ENCODE measurements around the gene PLPPR3.

Gene PLPPR3

DNA sequence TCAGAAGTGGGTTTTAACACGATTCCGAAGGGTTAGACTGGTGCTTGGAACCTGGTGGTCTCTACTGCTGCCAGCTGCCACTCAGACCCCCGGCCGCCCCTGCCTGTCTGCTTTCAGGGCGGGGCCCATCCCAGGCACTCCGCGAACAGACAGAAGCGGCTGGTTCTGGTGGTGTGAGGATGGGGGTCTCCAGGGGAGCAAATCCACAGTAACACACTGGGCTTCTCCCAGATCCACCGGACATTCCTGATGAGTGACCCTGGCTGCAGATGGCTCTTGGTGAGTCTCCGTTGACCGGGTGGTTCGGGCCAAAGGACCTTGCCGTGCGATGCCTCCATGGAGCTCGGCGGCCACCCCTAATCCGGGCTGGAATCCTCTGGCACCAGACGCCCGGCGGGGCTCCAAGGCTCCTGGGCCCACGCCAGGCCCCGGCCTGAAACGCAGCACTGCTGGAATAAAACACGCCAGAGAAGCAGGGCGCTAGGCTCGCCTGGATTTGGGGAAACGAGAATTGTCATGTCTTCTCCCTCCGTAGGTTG lies 26.6 kb downstream of the PLPPR3 start:
- DNase-seq: no peak

DNA sequence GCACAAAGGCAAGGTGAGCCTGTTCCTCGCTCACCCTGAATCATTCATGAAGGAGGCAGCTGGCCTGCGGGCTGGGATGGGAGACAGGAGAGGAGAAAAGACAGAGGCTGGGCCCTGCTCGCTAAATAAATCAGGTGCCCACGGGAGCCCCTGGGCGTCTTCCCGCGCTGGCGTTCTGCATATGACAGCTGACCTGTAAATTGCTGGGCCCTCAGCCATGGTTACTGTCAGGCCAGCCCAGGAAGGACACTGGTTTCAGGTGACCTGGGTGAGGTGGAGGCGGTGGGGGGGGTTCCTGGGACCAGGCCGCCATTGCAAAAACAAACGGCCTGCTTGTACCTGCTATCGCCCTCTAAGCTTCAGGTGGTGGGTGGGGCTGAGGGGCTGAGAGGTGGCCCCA lies 27.9 kb downstream of the PLPPR3 start:
- DNase-seq: no peak

DNA sequence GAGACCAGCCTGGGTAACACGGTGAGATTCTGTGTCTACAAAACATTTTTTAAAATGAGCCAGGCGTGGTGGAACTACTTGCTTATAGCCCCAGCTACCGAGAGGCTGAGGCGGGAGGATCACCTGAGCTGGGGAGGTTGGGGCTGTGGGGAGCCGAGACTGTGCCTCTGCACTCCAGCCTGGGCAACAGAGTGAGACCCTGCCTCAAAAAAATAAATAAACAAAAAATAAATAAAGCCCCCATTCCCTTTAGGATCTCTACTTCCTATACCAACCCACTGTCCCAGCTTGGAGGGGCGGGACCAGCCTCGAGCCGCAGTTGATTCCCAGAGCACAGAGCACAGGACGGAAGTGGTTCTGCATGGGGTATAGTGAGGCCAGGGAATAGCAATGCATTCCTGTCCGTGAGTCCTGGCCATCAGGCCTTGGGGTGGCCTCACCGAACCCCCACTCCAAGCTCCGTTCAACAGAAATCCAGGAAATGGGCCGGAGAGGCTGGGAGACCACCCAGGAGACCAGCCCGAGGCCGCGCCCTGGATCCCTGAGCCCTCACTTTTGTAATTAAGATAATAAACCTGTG lies 29.4 kb downstream of the PLPPR3 start:
- no peak for DNase-seq

DNA sequence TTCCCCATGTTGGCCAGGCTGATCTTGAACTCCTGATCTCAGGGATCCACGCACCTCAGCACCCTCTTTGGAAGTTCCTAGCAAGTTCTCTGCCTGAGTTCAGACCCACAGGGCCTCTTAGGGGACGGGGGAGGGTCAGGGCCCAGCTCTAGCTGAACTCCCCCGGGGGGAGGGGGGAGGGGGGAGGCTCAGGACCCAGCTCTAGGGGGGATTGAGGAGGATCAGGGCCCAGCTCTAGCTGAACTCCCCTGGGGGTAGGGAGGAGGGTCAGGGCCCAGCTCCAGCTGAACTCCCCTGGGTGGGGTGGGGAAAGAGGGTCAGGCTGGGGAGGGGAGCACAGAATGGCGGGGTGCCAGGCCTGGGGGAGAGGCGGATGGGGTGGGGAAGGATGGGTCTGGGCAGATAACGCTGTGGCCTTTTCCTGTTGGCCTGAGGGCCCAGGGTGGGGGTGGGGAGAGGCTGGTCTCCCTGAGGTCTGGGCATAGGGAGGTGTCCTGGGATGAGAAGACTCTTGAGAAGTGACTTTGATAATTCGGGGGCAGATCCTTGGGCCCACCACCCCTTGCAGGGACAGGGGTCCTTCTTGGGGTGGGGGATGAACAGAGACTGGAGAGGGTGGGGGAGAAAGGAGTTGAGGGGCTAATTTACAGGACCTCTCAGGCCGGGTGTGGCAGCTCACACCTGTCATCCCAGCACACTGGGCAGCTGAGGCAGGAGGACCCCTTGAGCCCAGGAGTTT lies 30.0 kb downstream of the PLPPR3 start:
- DNase-seq: no peak

DNA sequence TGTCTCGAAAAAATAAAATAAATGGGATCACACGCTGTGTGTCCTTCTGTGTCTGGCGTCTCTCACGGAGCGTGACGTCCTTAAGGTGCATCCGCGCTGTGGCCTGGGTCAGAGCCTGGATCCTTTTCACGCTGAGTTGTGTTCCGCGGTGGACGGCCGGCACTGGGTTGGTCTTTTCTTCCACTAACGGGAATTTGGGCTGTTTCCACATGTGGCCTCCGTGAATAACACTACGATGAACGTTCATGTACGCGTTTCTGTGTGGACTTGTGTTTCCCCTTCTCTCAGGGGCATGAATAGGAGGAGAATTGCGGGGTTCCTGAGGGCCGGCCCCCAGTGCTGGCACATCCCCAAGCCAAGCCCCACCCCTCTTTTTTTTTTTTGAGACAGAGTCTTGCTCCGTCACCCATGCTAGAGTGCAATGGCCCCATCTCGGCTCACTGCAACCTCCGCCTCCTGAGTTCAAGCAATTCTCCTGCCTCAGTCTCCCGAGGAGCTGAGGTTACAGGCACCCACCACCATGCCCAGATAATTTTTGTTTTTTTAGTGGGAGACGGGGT lies 30.7 kb downstream of the PLPPR3 start:
- no peak for DNase-seq

DNA sequence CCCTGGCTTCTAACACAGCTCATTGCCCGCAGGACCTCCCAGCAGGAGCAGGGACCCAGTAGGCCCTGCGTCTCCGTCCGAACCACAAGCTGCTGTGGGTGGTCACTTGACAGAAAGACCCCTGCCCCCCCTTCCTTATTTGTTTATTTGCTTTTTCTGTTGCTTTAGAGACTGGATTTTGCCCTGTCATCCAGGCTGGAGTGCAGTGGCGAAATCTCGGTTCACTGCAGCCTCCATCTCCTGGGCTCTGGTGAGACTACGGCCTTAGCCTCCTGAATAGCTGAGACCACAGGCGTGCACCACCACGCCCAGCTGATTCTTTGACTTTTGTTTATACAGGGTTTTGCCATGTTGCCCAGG lies 32.1 kb downstream of the PLPPR3 start:
- no peak for DNase-seq

DNA sequence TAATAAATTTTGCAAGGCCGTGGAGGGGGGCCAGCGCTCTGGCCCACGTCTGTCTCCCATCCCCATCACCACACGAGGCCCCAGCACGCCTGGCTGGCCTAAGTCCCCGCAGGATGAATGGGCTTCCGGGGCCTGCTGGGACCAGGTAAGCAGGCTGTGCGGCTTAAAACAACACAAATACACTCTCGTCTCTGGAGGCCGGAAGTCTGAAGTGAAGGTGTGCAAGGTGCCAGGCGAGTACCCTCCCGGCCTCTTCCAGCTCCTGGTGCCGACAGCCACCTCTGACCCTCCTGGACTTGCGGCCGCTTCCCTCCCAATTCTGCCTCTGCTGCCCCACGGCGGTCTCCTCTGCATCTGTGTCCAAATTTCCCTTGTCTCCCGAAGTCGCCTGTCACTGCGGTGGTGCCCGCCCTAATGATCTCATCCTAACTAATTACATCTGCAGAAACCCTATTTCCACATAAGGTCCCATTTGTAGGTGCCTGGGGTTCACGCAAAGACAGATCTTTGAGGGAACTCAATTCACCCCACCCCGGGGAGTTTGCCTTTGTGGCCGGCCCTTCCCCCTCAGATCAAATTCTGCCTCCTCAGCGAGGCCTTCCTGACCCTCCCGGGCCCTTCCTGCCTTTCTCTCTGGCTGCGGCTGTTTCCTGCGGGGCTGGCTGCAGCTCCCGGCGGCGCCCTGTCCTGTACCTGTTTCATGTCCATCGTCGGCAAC lies 32.6 kb downstream of the PLPPR3 start:
- no peak for DNase-seq

DNA sequence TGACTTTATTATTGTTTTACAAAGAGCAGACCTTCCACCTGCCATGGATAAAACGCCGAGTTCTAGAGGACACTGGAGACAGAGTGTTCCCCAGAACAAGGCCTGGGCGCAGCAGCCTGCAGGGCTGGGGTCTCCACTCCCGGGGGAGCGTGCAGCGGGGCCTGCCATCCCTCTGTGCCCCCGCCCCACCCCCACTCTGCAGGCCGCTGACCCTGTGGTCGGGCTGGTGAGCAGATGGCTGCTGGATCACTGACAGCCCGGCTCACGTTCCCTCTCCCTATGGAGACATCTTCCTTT lies 33.1 kb downstream of the PLPPR3 start:
- DNase-seq: no peak

DNA sequence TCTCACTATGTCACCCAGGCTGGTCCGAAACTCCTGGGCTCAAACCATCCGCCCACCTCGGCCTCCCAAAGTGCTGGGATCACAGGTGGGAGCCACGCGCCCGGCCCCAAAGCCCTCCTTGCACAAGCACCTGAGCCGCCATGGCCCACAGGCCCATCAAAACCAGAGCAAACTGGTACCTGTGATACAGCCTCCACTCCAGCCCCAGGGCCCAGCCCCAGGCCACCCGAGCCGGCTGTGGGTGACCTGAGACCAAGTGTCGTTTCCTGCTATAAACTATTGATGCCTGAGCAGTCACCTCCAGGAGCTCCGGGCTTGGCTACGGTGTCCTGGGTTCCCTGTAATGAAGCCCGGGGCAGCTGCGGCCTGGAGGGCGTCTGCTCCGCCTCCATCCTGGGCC lies 34.2 kb downstream of the PLPPR3 start:
- DNase-seq: no peak

DNA sequence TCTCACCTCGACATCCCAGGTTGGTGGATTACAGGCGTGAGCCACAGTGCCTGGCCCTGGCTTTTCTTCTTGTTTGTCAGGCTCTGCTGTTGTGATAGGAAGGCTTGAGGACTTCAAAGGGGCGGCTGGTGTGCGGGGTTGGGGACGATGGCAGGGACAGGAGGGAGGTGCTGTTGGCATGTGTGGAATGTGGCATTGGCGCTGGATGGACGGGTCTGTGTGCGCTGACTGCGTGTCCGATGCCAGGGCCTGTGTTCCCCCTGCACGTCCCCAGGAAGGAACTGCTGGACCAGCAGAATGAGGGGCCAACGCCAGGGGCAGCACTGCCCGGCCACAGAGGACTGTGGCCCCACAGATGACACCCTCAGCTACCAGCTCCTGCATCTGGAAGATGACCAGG lies 37.2 kb downstream of the PLPPR3 start:
- no peak for DNase-seq

DNA sequence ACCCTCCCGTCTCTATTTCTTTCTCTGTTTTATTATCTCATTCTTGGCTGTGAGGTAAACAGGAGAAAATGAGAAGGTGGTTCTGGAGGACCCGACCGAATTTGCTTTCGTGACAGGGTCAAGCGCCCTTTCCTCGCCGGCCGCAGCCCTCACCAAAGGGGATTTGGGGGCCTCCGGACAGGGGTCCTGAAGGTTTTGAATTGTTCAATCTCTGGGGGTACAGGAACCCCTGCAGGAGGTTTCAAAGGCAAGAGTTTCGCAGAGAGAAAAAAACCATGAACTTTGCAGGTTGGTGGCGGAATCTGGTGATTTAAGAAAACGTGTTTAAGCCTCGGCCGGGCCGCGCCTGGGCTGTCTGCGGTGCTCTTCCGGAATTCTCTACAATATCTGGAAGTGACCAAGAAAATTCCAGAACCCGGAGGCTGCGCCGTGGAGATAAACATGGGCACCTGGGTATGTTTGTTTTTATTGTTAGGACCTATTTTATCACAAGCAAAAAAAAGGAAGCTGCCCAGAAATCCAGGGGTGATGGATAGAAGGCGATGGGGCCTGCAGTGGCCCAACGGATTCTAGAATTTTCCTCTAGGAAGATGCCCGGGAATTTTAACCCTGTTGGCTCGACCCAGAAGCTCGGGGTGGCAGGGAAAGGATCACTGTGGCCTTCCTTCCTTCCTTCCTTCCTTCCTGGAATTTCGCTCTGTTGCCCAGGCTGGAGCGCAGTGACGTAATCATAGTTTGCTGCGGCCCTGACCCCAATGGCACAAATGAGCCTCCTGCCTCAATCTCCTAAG lies 38.7 kb downstream of the PLPPR3 start:
- no peak for DNase-seq

DNA sequence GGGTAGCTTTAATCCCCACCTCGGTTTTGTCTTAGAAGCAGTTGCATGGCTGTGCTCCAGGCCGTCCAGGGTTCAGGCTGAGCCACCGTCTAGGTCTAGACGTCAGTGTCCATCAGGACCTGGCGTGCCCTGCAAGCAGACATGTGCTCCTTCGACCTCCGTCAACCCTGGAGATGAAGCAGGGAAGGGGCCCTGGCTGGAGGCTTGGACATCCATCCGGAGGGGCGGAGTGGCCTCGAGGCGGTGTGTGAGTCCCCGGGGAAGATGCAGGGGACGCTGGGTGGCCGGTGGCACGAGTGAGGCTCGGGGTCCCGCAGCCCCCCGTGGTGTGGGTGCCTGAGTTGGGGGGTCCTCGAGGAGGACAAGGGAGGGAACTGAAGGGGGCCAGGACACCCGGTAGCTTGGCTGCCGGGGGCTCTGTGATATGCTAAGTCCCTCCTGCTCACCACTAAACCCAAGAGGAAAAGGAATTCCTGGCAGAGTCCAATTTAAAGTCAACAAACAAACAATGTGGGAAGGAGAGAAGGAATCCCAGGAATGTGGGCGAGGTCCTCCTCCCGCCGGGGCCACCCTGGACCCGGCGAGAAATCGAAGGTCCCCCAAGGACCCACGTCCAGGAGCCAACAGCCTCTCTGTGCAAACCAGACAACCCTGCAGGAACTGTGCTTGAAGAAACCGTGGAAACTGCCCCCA lies 39.4 kb downstream of the PLPPR3 start:
- peak in 1 of 2 experiments; percentile 68 for DNase-seq

DNA sequence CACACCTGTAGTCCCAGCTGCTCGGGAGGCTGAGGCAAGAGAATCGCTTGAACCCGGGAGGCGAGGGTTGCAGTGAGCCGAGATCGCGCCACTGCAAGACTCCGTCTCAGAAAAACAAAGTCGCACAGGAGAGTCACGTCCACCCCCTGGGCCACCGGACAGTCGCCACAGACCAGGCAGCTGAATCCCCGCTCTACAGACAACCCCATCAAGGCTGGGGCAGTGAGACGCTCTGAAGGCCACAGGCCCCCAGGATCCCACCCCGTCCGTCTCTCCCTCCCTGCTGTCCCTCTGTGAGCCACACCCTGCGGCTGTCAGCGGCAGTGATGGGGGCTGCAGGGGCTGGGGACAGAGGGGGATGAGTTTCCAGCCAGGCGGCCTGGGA lies 40.0 kb downstream of the PLPPR3 start:
- no peak for DNase-seq

DNA sequence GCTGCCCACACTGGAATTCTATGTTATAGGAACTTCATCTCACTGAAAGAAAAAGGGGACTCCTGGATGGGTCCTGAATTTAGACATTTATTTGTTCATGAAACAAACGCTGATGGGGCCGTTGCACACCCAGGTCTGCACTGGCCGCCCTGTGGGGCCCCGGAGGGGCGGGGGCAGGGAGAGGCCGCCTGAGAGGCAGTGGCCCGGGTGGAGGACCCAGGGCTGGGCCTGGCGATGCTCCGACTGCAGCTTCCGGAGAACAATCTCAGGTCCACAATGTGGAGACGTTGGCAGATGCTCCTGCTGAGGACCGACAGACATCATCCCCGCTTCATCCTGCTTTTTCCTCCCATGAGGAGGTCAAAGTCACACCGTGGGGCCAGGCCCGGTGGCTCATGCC lies 40.8 kb downstream of the PLPPR3 start:
- DNase-seq: no peak

DNA sequence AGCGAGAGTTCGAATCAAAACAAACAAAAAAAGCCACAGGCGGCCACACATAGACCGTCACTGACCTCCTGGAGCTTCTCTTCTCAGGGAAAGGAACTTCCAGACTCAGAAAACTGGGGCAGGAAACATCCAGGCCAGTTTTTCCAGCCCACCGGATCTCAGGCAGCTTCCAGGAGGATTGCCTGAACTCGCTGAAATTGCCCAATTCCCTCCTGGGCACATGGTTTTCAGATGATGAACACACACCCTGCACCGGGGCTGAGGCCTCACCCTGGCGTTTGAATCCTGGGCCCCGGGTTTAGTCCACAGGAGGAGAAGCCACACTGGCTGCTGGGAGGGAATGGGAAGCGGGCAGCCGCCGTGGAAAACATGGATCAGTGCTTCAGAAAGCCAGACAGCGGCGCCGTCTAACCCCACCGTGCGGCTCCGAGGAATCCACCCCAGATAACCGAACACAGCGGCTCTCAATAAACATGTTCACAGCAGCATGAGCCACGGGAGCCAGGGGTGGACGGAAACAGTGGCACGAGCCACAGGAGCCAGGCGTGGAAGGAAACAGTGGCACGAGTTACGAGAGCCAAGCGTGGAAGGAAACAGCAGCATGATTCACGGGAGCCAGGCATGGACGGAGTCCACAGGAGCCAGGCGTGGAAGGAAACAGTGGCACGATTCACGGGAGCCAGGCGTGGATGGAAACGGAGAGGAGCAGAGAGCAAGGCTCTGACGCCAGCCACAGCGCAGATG lies 42.7 kb downstream of the PLPPR3 start:
- DNase-seq: peak in 1 of 2 experiments; percentile 21

DNA sequence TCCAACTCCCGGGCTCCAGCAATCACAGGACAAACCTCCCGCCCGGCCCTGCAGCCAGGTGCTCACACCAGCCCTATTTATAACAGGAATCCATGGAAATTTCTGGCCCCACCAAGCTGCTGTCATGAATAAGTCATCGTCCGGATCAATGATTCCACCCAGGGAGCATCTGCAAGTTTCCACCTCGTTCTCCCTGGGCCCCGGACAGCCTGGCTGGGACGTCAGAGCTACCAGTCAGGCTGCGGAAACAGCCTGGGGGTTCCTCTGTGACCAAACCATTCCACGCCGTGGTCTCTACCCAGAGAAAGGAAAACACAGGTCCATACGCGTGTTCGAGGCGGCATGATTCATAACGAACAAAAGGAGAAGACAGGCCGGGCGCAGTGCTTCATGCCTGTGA lies 45.2 kb downstream of the PLPPR3 start:
- no peak for DNase-seq

DNA sequence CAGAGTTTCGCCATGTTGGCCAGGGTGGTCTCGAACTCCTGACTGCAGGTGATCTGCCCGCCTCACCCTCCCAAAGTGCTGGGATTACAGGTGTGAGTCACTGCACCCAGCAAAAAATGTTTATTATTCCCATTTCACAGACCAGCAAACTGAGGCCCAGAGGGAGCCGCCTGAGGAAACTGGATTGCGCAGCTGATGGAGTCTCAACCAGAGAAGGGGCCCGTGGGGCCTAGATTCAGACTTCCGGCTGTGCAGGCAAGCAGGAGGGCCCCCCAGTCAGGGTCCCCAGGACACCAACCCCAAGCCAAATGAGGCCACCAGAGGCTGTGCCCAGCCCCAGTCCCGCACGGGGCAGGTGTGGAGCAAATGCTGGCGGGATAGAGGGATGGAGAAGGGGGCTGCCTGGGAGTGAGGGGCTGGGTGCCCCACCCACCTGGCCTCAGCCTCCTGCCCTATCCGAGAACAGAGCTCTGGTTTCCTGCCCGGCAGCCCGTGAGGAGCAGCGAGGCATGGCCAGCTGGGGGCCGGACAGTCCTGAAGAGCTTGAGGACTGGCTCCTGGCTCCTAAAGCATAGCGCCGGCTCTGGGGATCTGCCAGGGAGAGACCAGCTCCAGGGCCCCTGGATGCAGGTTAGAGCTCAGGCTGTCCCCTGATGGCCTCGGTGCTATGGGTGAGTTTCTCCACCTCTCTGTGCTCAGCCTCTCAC lies 48.9 kb downstream of the PLPPR3 start:
- no peak for DNase-seq

DNA sequence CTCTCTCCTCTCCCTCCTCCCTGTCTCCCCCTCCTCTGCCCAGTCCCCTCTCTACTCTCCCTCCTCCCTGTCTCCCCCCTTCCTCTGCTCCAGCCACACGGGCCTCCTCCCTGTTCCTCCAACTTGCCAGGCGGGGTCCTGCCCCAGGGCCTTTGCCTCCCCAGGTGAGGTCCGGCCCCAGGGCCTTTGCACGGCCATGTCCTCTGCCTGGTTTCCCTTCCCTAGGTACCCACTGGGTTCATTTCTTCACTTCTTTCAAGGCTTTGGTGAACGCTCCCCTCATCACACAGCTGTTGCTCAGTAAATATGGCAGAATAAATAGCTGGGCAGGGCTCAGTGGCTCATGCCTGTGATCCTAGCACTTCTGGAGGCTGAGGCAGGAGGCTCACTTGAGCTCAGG lies 49.7 kb downstream of the PLPPR3 start:
- no peak for DNase-seq

DNA sequence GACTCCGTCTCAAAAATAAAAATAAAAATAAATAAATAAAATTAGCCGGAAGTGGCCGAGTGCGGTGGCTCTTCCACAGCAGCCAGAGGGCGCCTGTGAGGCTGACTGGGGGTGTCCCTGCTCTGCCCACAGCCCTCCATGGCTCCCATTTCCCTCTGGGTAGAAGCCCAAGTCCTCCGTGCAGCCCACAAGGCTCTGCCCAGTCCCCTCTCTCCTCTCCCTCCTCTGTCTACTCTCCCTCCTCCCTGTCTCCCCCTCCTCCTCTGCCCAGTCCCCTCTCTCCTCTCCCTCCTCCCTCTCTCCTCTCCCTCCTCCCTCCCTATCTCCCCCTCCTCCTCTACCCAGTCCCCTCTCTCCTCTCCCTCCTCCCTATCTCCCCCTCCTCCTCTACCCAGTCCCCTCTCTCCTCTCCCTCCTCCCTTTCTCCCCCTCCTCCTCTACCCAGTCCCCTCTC lies 50.4 kb downstream of the PLPPR3 start:
- DNase-seq: peak; percentile 59 to 66

DNA sequence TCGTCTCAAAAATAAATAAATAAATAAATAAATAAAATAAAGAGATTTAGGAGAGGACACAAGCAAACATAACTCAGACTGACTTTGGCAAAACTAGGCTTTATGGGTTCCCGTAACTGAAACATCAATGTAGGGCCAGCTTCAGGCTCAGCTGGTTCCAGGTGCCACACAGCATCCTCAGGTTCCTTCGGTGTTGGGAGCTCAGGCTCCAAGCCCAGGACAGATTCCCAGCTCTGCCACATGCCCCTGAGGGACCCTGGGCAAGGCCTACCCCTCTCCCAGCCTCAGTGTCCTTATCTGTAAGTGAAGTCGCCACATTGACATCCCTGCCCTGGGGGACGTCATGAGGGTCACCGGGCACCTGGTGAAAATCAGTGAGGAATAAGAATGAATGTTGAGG lies 52.1 kb downstream of the PLPPR3 start:
- no peak for DNase-seq

DNA sequence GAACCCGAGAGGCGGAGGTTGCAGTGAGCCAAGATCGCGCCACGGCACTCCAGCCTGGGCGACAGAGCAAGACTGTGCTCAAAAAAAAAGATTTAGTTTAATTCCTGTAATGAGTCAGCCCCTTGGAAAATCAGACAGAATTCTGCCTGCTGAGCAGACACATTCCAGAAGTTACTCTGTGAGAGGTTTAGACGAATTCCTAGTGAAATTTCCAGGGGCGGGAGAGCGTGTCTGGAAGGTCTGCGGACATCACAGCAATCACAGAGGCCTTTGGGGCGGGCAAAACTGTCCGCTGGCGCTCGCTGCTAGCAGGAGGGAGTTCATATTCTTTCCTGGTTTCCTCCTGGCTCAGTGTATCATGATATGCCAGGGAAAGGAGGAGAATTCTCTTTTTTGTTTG lies 53.3 kb downstream of the PLPPR3 start:
- DNase-seq: no peak

Data from SW 1271 (cell line).